ENCODE measurements around the gene CLDN24.

Gene CLDN24

GRCh38 chr4:183355405-183355804 is 33.2 kb upstream of the CLDN24 start:
- H3K4me3 ChIP-seq (ENCODE audit: low read depth, low read length) = no peak overlapping the region
- no peak for TF ChIP-seq CTCF (IDR thresholded peaks at IDR 0.05; ENCODE audit: low read depth, low read length)
- no peak for TF ChIP-seq MAX (IDR thresholded peaks at IDR 0.05; ENCODE audit: low read depth, low read length)
- TF ChIP-seq MYC (IDR thresholded peaks at IDR 0.05; ENCODE audit: low read depth, low read length) = no peak
- TF ChIP-seq POLR2A (IDR thresholded peaks at IDR 0.05; ENCODE audit: extremely low read depth, insufficient read length) = no peak
- no peak for DNase-seq (ENCODE audit: low read depth)

- TF ChIP-seq MAX (IDR thresholded peaks at IDR 0.05; ENCODE audit: low read depth, low read length) = no peak
- TF ChIP-seq CTCF (IDR thresholded peaks at IDR 0.05; ENCODE audit: low read depth, low read length) = no peak
- no peak for TF ChIP-seq MYC (IDR thresholded peaks at IDR 0.05; ENCODE audit: low read depth, low read length)
- no peak for TF ChIP-seq POLR2A (IDR thresholded peaks at IDR 0.05; ENCODE audit: extremely low read depth, insufficient read length)
- H3K4me3 ChIP-seq (ENCODE audit: low read depth, low read length) = no peak overlapping the region
- DNase-seq (ENCODE audit: low read depth) = no peak
Measured at GRCh38 chr4:183354219-183354618, 32.0 kb upstream of the CLDN24 start.

- no peak for TF ChIP-seq CTCF (IDR thresholded peaks at IDR 0.05; ENCODE audit: low read depth, low read length)
- TF ChIP-seq MYC (IDR thresholded peaks at IDR 0.05; ENCODE audit: low read depth, low read length) = no peak
- TF ChIP-seq POLR2A (IDR thresholded peaks at IDR 0.05; ENCODE audit: extremely low read depth, insufficient read length) = no peak
- TF ChIP-seq MAX (IDR thresholded peaks at IDR 0.05; ENCODE audit: low read depth, low read length) = no peak
- no peak for DNase-seq (ENCODE audit: low read depth)
- no peak overlapping the region for H3K4me3 ChIP-seq (ENCODE audit: low read depth, low read length)
Measured at GRCh38 chr4:183353557-183353956, 31.3 kb upstream of the CLDN24 start.

- no peak overlapping the region for H3K4me3 ChIP-seq (ENCODE audit: low read depth, low read length)
- TF ChIP-seq MYC (IDR thresholded peaks at IDR 0.05; ENCODE audit: low read depth, low read length) (no peak), MAX (IDR thresholded peaks at IDR 0.05; ENCODE audit: low read depth, low read length) (no peak), CTCF (IDR thresholded peaks at IDR 0.05; ENCODE audit: low read depth, low read length) (no peak)
- DNase-seq (ENCODE audit: low read depth) = no peak
Measured at GRCh38 chr4:183352546-183352945, 30.3 kb upstream of the CLDN24 start.

- TF ChIP-seq MYC (IDR thresholded peaks at IDR 0.05; ENCODE audit: low read depth, low read length) = no peak
- no peak for TF ChIP-seq POLR2A (IDR thresholded peaks at IDR 0.05; ENCODE audit: extremely low read depth, insufficient read length)
- no peak for TF ChIP-seq CTCF (IDR thresholded peaks at IDR 0.05; ENCODE audit: low read depth, low read length)
- no peak for TF ChIP-seq MAX (IDR thresholded peaks at IDR 0.05; ENCODE audit: low read depth, low read length)
- H3K4me3 ChIP-seq (ENCODE audit: low read depth, low read length) = no peak overlapping the region
- DNase-seq (ENCODE audit: low read depth) = no peak
Measured at GRCh38 chr4:183350317-183351071, 28.3 kb upstream of the CLDN24 start.
